ENCODE results near the gene CNPY1. TPM values are rescaled to one million over a fixed set of nuclear protein-coding genes. Genes with fewer than 3 reads are reported as not detected.

Gene CNPY1
- total and polyA plus RNA-seq, 2 donors (not counting 1 experiment from before 2014, with no cell fraction given), result not detected

DNA sequence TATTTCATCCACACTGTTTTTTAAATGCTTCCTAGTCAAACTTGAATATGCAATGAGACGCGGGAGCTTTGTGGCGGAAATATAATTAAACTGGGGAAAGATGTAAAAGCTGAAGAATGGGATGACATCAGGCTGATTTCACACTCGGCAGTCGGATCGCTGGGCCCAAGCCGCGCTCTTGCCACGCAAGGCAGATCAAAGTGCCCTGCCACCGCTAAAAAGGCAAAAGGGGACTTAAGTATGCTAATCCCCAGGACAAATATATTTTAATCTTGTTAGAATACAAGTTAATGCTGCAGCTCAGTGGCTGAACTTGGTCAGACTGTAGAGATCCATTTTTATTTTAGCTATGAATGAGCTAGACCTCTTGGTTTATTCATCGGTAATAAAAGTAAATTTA is 74.6 kb downstream of the CNPY1 start:
- no peak overlapping the region for H2AFZ ChIP-seq (ENCODE audit: low read length)
- H3K4me1 ChIP-seq (ENCODE audit: control insufficient read depth, extremely low read depth, insufficient read depth, low read length), result no peaks in the 10 kb centered on the region
- H3K27ac ChIP-seq (ENCODE audit: insufficient read depth, low read length), result no peak overlapping the region
- H3K9me3 ChIP-seq (ENCODE audit: control insufficient read depth, insufficient read depth, low read depth, low read length), result no peaks in the 10 kb centered on the region
- H3K4me2 ChIP-seq (ENCODE audit: extremely low read depth, insufficient read depth, low read length), result no peak overlapping the region
- no peaks in the 10 kb centered on the region for H3K79me2 ChIP-seq (ENCODE audit: control insufficient read depth, insufficient read depth, low read length)
- no peak overlapping the region for H3K4me3 ChIP-seq (replicated peaks in 1 of 4; ENCODE audit: control extremely low read depth in 1 of 4, insufficient read depth in 1 of 4, low read depth in 3 of 4, low read length in 4 of 4)
- no peak overlapping the region for H3K9ac ChIP-seq (ENCODE audit: insufficient read depth, low read length)
- no peaks in the 10 kb centered on the region for H4K20me1 ChIP-seq (ENCODE audit: control insufficient read depth, extremely low read depth, insufficient read depth, low read length)
- TF ChIP-seq, protein P1, sequence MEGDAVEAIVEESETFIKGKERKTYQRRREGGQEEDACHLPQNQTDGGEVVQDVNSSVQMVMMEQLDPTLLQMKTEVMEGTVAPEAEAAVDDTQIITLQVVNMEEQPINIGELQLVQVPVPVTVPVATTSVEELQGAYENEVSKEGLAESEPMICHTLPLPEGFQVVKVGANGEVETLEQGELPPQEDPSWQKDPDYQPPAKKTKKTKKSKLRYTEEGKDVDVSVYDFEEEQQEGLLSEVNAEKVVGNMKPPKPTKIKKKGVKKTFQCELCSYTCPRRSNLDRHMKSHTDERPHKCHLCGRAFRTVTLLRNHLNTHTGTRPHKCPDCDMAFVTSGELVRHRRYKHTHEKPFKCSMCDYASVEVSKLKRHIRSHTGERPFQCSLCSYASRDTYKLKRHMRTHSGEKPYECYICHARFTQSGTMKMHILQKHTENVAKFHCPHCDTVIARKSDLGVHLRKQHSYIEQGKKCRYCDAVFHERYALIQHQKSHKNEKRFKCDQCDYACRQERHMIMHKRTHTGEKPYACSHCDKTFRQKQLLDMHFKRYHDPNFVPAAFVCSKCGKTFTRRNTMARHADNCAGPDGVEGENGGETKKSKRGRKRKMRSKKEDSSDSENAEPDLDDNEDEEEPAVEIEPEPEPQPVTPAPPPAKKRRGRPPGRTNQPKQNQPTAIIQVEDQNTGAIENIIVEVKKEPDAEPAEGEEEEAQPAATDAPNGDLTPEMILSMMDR (conservative IDR thresholded peaks at IDR 0.05 in 1 of 2, IDR thresholded peaks at IDR 0.05 in 1 of 2; ENCODE audit: low read depth in 1 of 2, low read length in 2 of 2), result no peak
- DNase-seq (ENCODE audit: low read depth in 2 of 2), result no peak
- no peaks in the 10 kb centered on the region for H3K36me3 ChIP-seq (ENCODE audit: control insufficient read depth, insufficient read depth, low read length)
- peaks cover 37% of the 10 kb centered on the region for H3K27me3 ChIP-seq (ENCODE audit: control insufficient read depth, insufficient read depth, low read length)

DNA sequence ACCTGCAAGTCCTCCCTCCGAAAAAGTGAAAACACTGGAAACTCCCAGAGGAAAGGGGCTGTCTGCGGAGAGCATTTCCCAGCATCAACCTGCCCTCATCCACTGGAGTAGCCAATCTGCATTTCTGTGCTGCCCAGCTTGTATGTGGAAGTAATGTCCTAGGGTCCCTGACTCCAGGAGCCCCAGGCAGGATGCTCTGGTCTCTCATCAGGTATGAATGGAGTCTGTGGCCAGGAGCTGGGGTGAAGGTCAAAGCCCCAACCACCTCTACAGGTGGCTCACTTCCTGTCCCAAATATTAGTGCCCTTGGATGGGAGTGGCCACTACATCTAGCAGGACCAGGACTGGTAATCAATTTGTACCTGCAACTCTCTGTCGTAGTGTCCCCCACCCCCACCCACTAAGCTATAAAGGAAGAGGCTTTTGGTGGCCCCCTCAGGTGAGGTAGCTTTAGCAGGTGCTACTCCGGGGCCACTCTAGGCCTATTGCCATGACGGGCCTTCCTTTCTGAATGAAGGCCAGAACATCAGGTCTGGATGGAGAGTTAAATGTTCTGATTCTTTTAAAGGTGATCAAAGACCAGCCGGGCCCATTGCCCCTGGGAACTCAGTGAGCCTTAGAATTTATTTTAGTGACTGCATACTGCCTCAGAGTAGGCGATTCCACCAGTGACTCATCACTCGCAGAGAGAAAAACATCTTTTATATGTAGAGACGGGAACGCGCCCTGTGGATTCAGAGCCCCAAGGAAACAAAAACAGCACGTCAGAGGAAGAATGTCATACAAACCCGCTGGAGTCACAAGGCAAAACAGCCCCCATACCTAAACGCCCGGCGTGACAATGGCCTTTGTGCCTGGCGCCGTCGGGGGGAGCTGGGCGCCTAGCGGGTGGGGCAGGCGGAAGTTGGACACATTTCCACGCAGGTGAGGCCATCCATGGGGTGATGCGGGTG is 75.4 kb downstream of the CNPY1 start:
- H3K4me2 ChIP-seq (ENCODE audit: extremely low read depth, insufficient read depth, low read length), result no peak overlapping the region
- H3K9me3 ChIP-seq (ENCODE audit: control insufficient read depth, insufficient read depth, low read depth, low read length), result no peaks in the 10 kb centered on the region
- H3K79me2 ChIP-seq (ENCODE audit: control insufficient read depth, insufficient read depth, low read length), result no peaks in the 10 kb centered on the region
- no peak for DNase-seq (ENCODE audit: low read depth in 2 of 2)
- H3K4me1 ChIP-seq (ENCODE audit: control insufficient read depth, extremely low read depth, insufficient read depth, low read length), result no peaks in the 10 kb centered on the region
- H3K36me3 ChIP-seq (ENCODE audit: control insufficient read depth, insufficient read depth, low read length), result no peaks in the 10 kb centered on the region
- H4K20me1 ChIP-seq (ENCODE audit: control insufficient read depth, extremely low read depth, insufficient read depth, low read length), result no peaks in the 10 kb centered on the region
- TF ChIP-seq, protein P1 (conservative IDR thresholded peaks at IDR 0.05 in 1 of 2, IDR thresholded peaks at IDR 0.05 in 1 of 2; ENCODE audit: low read depth in 1 of 2, low read length in 2 of 2), result no peak
- TF ChIP-seq EZH2 (IDR thresholded peaks at IDR 0.05; ENCODE audit: low read length, missing control alignments), result no peak
- no peak overlapping the region for H3K9ac ChIP-seq (ENCODE audit: insufficient read depth, low read length)
- peaks cover 45% of the 10 kb centered on the region for H3K27me3 ChIP-seq (ENCODE audit: control insufficient read depth, insufficient read depth, low read length)
- H2AFZ ChIP-seq (ENCODE audit: low read length), result no peak overlapping the region
- no peak overlapping the region for H3K4me3 ChIP-seq (replicated peaks in 1 of 4; ENCODE audit: control extremely low read depth in 1 of 4, insufficient read depth in 1 of 4, low read depth in 3 of 4, low read length in 4 of 4)
- H3K27ac ChIP-seq (ENCODE audit: insufficient read depth, low read length), result no peak overlapping the region

DNA sequence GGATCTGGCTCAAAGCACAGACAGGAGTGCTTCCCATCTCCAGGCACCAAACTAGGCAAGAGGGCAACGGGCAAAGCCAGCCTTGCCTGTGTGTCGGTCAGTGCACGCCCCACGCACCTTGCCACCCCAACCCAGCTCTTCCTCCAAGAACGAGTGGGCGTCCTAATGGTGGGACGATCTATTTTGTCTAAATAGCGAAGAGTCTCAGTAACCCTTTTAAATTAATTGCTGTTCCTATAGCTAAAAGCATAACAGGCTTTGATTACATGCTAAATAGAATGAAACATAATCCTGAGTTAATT is 76.2 kb downstream of the CNPY1 start:
- Histone ChIP-seq H3K27ac (ENCODE audit: insufficient read depth, low read length) (no peak overlapping the region), H3K9ac (ENCODE audit: insufficient read depth, low read length) (no peak overlapping the region), H3K27me3 (ENCODE audit: control insufficient read depth, insufficient read depth, low read length) (peaks cover 53% of the 10 kb centered on the region), H3K4me2 (ENCODE audit: extremely low read depth, insufficient read depth, low read length) (no peak overlapping the region), H3K79me2 (ENCODE audit: control insufficient read depth, insufficient read depth, low read length) (no peaks in the 10 kb centered on the region), H3K9me3 (ENCODE audit: control insufficient read depth, insufficient read depth, low read depth, low read length) (no peaks in the 10 kb centered on the region), H4K20me1 (ENCODE audit: control insufficient read depth, extremely low read depth, insufficient read depth, low read length) (no peaks in the 10 kb centered on the region), H3K4me3 (replicated peaks in 1 of 4; ENCODE audit: control extremely low read depth in 1 of 4, insufficient read depth in 1 of 4, low read depth in 3 of 4, low read length in 4 of 4) (no peak overlapping the region), H3K36me3 (ENCODE audit: control insufficient read depth, insufficient read depth, low read length) (no peaks in the 10 kb centered on the region), H2AFZ (ENCODE audit: low read length) (no peak overlapping the region), H3K4me1 (ENCODE audit: control insufficient read depth, extremely low read depth, insufficient read depth, low read length) (no peaks in the 10 kb centered on the region)
- DNase-seq (ENCODE audit: low read depth in 2 of 2), result no peak
- TF ChIP-seq, protein P1 (conservative IDR thresholded peaks at IDR 0.05 in 1 of 2, IDR thresholded peaks at IDR 0.05 in 1 of 2; ENCODE audit: low read depth in 1 of 2, low read length in 2 of 2), result no peak
- no peak for TF ChIP-seq EZH2 (IDR thresholded peaks at IDR 0.05; ENCODE audit: low read length, missing control alignments)

Data from fibroblast of lung (primary cell).